WERI-Rb-1 (cell line): Measurements from ENCODE around the gene ZFYVE28.

Source experiments
- DNase-seq: peaks from one replicate; pipeline ENCODE4 v3.0.0-alpha.2; 2020
- H3K27ac ChIP-seq: fragments of 250-450 bp; sonication (Bioruptor Pico); 2 replicates; pipeline ENCODE4 v1.5.1; 2020; ENCODE audit warnings: mild to moderate bottlenecking, moderate library complexity
- H3K27me3 ChIP-seq: fragments of 250-450 bp; sonication (Bioruptor Pico); 2 replicates; pipeline ENCODE4 v1.5.1; 2021; ENCODE audit warnings: mild to moderate bottlenecking, low read depth, moderate library complexity; ENCODE audit not compliant: insufficient read depth, severe bottlenecking
- H3K36me3 ChIP-seq: fragments of 250-450 bp; sonication (Bioruptor Pico); 2 replicates; pipeline ENCODE4 v1.5.1; 2020; ENCODE audit warnings: mild to moderate bottlenecking, moderate library complexity
- H3K4me3 ChIP-seq: 2 replicates; pipeline ENCODE4 v1.5.1; 2011; ENCODE audit warnings: low read depth, mild to moderate bottlenecking, control low read depth, low read length
- H3K9me3 ChIP-seq: fragments of 250-450 bp; sonication (Bioruptor Pico); 2 replicates; pipeline ENCODE4 v1.5.1; 2021; ENCODE audit warnings: mild to moderate bottlenecking, moderate library complexity; ENCODE audit not compliant: severe bottlenecking
- CTCF ChIP-seq: IDR thresholded peaks from 2 replicates; pipeline ENCODE4 v1.5.1; 2011; ENCODE audit warnings: low read depth, mild to moderate bottlenecking, control low read depth, inconsistent platforms, low read length

ZFYVE28 gene

GRCh38 chr4:2296631-2297601 lies 121.5 kb downstream of the ZFYVE28 start:
- no peak for TF ChIP-seq CTCF
- peaks cover 3% of the 10 kb centered on the region for H3K9me3 ChIP-seq
- H3K36me3 ChIP-seq: no peaks in the 10 kb centered on the region
- H3K27me3 ChIP-seq: no peaks in the 10 kb centered on the region
- DNase-seq: peak; percentile 82
- peak overlapping the region; percentile 69 for H3K27ac ChIP-seq
- no peak overlapping the region for H3K4me3 ChIP-seq

GRCh38 chr4:2295900-2296442 lies 122.5 kb downstream of the ZFYVE28 start:
- Histone ChIP-seq H3K27me3 (no peaks in the 10 kb centered on the region), H3K36me3 (no peaks in the 10 kb centered on the region), H3K4me3 (no peak overlapping the region), H3K27ac (peak overlapping the region; percentile 69), H3K9me3 (peaks cover 3% of the 10 kb centered on the region)
- TF ChIP-seq CTCF: no peak
- DNase-seq: peak; percentile 7

- no peak for TF ChIP-seq CTCF
- no peak for DNase-seq
- H3K36me3 ChIP-seq: no peaks in the 10 kb centered on the region
- peaks cover 3% of the 10 kb centered on the region for H3K9me3 ChIP-seq
- peak overlapping the region; percentile 69; the same call in 1 of the 2 replicates for H3K27ac ChIP-seq
- no peaks in the 10 kb centered on the region for H3K27me3 ChIP-seq
- H3K4me3 ChIP-seq: no peak overlapping the region
Observed at GRCh38 chr4:2295500-2295899, 122.9 kb downstream of the ZFYVE28 start.

- Histone ChIP-seq H3K27me3 (no peaks in the 10 kb centered on the region), H3K9me3 (peaks cover 3% of the 10 kb centered on the region), H3K36me3 (no peaks in the 10 kb centered on the region), H3K27ac (peak overlapping the region; percentile 61), H3K4me3 (no peak overlapping the region)
- DNase-seq: peak; percentile 52
- TF ChIP-seq CTCF: no peak
Observed at GRCh38 chr4:2292646-2293108, 125.8 kb downstream of the ZFYVE28 start.

- TF ChIP-seq CTCF: no peak
- Histone ChIP-seq H3K36me3 (no peaks in the 10 kb centered on the region), H3K27me3 (no peaks in the 10 kb centered on the region), H3K4me3 (no peak overlapping the region), H3K27ac (peak overlapping the region; percentile 61), H3K9me3 (peaks cover 3% of the 10 kb centered on the region)
- DNase-seq: peak; percentile 22
Observed at GRCh38 chr4:2291705-2292645, 126.5 kb downstream of the ZFYVE28 start.
